Body of pancreas (tissue), 4 donors: Measurements from ENCODE around the gene USP22.

Experiments used
- POLR2A ChIP-seq, 3 donors: fragments of 450-650 bp; IDR thresholded peaks; one replicate each; pipeline ENCODE4 v1.6.1; 2016; ENCODE audit warnings: antibody characterized with exemption in 3 of 3, mild to moderate bottlenecking in 2 of 3
- TF ChIP-seq, protein P1 (sequence below), 7 experiments: fragments of 450-650 bp in 4 of 7; fragments of 200-600 bp in 3 of 7; sonication (generic) in 3 of 7; IDR thresholded peaks; one replicate each; pipeline ENCODE4 v1.5.1; 2016 to 2019; ENCODE audit warnings: antibody characterized with exemption in 7 of 7

GRCh38 chr17:21016826-21017225 is 26.0 kb downstream of the USP22 start:
- TF ChIP-seq, protein P1, sequence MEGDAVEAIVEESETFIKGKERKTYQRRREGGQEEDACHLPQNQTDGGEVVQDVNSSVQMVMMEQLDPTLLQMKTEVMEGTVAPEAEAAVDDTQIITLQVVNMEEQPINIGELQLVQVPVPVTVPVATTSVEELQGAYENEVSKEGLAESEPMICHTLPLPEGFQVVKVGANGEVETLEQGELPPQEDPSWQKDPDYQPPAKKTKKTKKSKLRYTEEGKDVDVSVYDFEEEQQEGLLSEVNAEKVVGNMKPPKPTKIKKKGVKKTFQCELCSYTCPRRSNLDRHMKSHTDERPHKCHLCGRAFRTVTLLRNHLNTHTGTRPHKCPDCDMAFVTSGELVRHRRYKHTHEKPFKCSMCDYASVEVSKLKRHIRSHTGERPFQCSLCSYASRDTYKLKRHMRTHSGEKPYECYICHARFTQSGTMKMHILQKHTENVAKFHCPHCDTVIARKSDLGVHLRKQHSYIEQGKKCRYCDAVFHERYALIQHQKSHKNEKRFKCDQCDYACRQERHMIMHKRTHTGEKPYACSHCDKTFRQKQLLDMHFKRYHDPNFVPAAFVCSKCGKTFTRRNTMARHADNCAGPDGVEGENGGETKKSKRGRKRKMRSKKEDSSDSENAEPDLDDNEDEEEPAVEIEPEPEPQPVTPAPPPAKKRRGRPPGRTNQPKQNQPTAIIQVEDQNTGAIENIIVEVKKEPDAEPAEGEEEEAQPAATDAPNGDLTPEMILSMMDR (IDR thresholded peaks at IDR 0.05): no peak
- TF ChIP-seq POLR2A (IDR thresholded peaks at IDR 0.05): no peak
